ENCODE results near the gene BRD4. TPM values are rescaled to one million over a fixed set of nuclear protein-coding genes. Genes with fewer than 3 reads are reported as not detected.

Gene BRD4
- total RNA-seq, 4 donors from 2014 or later: 54.8 to 111 (median 68.3) TPM

GRCh38 chr19:15304140-15304705, 28.1 kb downstream of the BRD4 start:
- H3K27me3 ChIP-seq: no peaks in the 10 kb centered on the region
- no peaks in the 10 kb centered on the region for H3K9me3 ChIP-seq
- peak overlapping the region; percentile 24 for H3K27ac ChIP-seq
- H3K4me1 ChIP-seq: peaks cover 79% of the 10 kb centered on the region
- no peak for TF ChIP-seq POLR2AphosphoS5 (IDR thresholded peaks at IDR 0.05)
- H3K36me3 ChIP-seq: no peaks in the 10 kb centered on the region
- peak in 1 of 2 donors; percentile 46 for DNase-seq (ENCODE audit: low spot score in 2 of 2)
- WGBS: 43% methylated on average over 10 of the region's 10 CpGs
- no peak overlapping the region for H3K4me3 ChIP-seq

DNA sequence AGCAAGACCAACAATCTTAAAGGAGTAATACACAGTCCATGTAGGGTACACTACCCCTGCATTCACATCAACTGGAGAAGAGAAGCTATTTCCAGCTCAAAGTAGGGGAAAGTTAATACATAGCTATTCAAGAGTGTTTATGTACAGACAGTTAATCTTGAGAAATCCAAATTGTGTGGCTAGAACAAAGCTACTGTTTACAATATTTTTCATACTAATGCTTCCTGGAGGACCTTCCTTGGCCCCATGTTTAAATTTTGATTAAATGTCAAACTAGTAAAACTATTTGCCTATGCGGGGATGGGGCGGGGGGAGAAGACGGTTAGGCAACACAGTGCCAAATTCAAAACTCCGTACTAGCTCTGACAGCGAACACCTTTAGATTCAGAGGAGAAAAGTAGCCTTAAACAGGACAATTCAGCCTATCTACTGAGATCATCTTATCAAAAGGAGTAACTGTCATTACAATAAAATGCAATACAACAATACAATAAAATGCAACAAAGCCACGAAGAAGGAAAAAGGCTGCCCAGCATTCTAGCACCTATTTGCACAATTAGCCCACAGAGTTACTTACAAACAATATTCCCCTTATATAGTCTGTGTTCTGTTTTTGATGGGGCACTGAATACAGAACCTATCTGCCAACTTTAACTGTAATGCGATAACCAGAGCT, 29.1 kb downstream of the BRD4 start:
- Histone ChIP-seq H3K27me3 (no peaks in the 10 kb centered on the region), H3K4me1 (peaks cover 84% of the 10 kb centered on the region), H3K4me3 (no peak overlapping the region), H3K36me3 (no peaks in the 10 kb centered on the region), H3K9me3 (no peaks in the 10 kb centered on the region), H3K27ac (no peak overlapping the region)
- DNase-seq (ENCODE audit: low spot score in 2 of 2): no peak
- no peak for TF ChIP-seq EP300 (IDR thresholded peaks at IDR 0.05)
- TF ChIP-seq POLR2AphosphoS5 (IDR thresholded peaks at IDR 0.05): no peak
- TF ChIP-seq POLR2A (IDR thresholded peaks at IDR 0.05): no peak
- TF ChIP-seq CTCF (IDR thresholded peaks at IDR 0.05): no peak
- 57% methylated on average over 7 of the region's 7 CpGs for WGBS

- Histone ChIP-seq H3K9me3 (no peaks in the 10 kb centered on the region), H3K27ac (no peak overlapping the region), H3K36me3 (no peaks in the 10 kb centered on the region), H3K27me3 (no peaks in the 10 kb centered on the region), H3K4me3 (no peak overlapping the region), H3K4me1 (peaks cover 91% of the 10 kb centered on the region)
- TF ChIP-seq EP300 (IDR thresholded peaks at IDR 0.05): no peak
- no peak for TF ChIP-seq CTCF (IDR thresholded peaks at IDR 0.05)
- no peak for TF ChIP-seq POLR2A (IDR thresholded peaks at IDR 0.05)
- TF ChIP-seq POLR2AphosphoS5 (IDR thresholded peaks at IDR 0.05): no peak
- WGBS: 70% methylated on average over 6 of the region's 6 CpGs
- DNase-seq (ENCODE audit: low spot score in 2 of 2): no peak
Observed at GRCh38 chr19:15300533-15301197, 31.7 kb downstream of the BRD4 start.

- H3K27ac ChIP-seq: no peak overlapping the region
Observed at GRCh38 chr19:15299568-15300409, 32.5 kb downstream of the BRD4 start.

More at GRCh38 chr19:15299568-15300409, 32.5 kb downstream of the BRD4 start:
- TF ChIP-seq POLR2AphosphoS5 (IDR thresholded peaks at IDR 0.05): no peak
- TF ChIP-seq CTCF (IDR thresholded peaks at IDR 0.05): no peak
- no peak for TF ChIP-seq POLR2A (IDR thresholded peaks at IDR 0.05)
- no peak for TF ChIP-seq EP300 (IDR thresholded peaks at IDR 0.05)
- WGBS: 73% methylated on average over 12 of the region's 12 CpGs
- no peak overlapping the region for H3K4me3 ChIP-seq
- H3K36me3 ChIP-seq: no peaks in the 10 kb centered on the region
- no peaks in the 10 kb centered on the region for H3K9me3 ChIP-seq
- H3K27me3 ChIP-seq: no peaks in the 10 kb centered on the region
- DNase-seq (ENCODE audit: low spot score in 2 of 2): no peak
- peaks cover 91% of the 10 kb centered on the region for H3K4me1 ChIP-seq

Measured in suprapubic skin (tissue), 4 donors.